RCC 7860 (cell line): Measurements from ENCODE around the gene RPF1.
"Not testable (repeated sequence)": the region's sequence is repeated elsewhere in the genome, so short reads cannot be mapped to it uniquely, and the experiment has no call there.

ENCODE experiments used
- DNase-seq: peaks from one replicate; pipeline ENCODE4 v3.0.0-alpha.2; 2015; ENCODE audit warnings: low spot score
- FAIRE-seq: peaks from 2 replicates; lab custom pipeline; 2012; peaks lifted over from hg19 to GRCh38; lab: Jason Lieb, UNC

Gene RPF1

GRCh38 chr1:84478876-84479868 is at the start of gene RPF1:
Gene RPF1 (plus strand): TSS chr1:84479266. CDS start chr1:84479282, 16 bp downstream.
- FAIRE-seq (peak; percentile 17), DNase-seq (peak; percentile 73)

- no peak for FAIRE-seq
- DNase-seq: no peak
Observed at GRCh38 chr1:84430546-84430945, 48.5 kb upstream of the RPF1 start.

- peak; percentile 83 for FAIRE-seq
- DNase-seq: peak; percentile 60
Observed at GRCh38 chr1:84433258-84434080, 45.6 kb upstream of the RPF1 start.

- DNase-seq (no peak), FAIRE-seq (no peak)
Observed at GRCh38 chr1:84434081-84434769, 44.8 kb upstream of the RPF1 start.

GRCh38 chr1:84434801-84435549 is 44.1 kb upstream of the RPF1 start:
- DNase-seq: no peak
- FAIRE-seq: no peak

GRCh38 chr1:84436876-84437655 is 42.0 kb upstream of the RPF1 start:
- no peak for DNase-seq
- no peak for FAIRE-seq

- DNase-seq (peak; percentile 75), FAIRE-seq (peak; percentile 86)
Observed at GRCh38 chr1:84442256-84442655, 36.8 kb upstream of the RPF1 start.

GRCh38 chr1:84442747-84443646 is 36.1 kb upstream of the RPF1 start:
- not testable (repeated sequence) for FAIRE-seq, DNase-seq

GRCh38 chr1:84448704-84449103 is 30.4 kb upstream of the RPF1 start:
- FAIRE-seq, DNase-seq: not testable (repeated sequence)

GRCh38 chr1:84450910-84451309 is 28.2 kb upstream of the RPF1 start:
- no peak for FAIRE-seq

GRCh38 chr1:84452436-84452835 is 26.6 kb upstream of the RPF1 start:
- FAIRE-seq: no peak

More at GRCh38 chr1:84450910-84451309, 28.2 kb upstream of the RPF1 start:
- no peak for DNase-seq

GRCh38 chr1:84462118-84462517 is 16.9 kb upstream of the RPF1 start:
- no peak for DNase-seq
- FAIRE-seq: no peak

More at GRCh38 chr1:84452436-84452835, 26.6 kb upstream of the RPF1 start:
- no peak for DNase-seq

- DNase-seq: no peak
- no peak for FAIRE-seq
Observed at GRCh38 chr1:84467298-84467697, 11.8 kb upstream of the RPF1 start.

GRCh38 chr1:84476225-84476624 is 2.8 kb upstream of the RPF1 start:
- DNase-seq (no peak), FAIRE-seq (no peak)

GRCh38 chr1:84479998-84480397 is 932 bp downstream of the RPF1 start:
- no peak for DNase-seq
- FAIRE-seq: no peak

GRCh38 chr1:84480650-84481049 is 1.6 kb downstream of the RPF1 start:
- DNase-seq: no peak
- FAIRE-seq: no peak

- no peak for FAIRE-seq
Observed at GRCh38 chr1:84481317-84481716, 2.3 kb downstream of the RPF1 start.

GRCh38 chr1:84488107-84488506 is 9.0 kb downstream of the RPF1 start:
- DNase-seq (no peak), FAIRE-seq (no peak)

More at GRCh38 chr1:84481317-84481716, 2.3 kb downstream of the RPF1 start:
- DNase-seq: no peak
